ENCODE results near the gene PEX5L. TPM values are rescaled to one million over a fixed set of nuclear protein-coding genes. Genes with fewer than 3 reads are reported as not detected.

Gene PEX5L
- total and polyA plus RNA-seq, 2 experiments from 2014 or later: 6.3 to 7.0 TPM

DNA sequence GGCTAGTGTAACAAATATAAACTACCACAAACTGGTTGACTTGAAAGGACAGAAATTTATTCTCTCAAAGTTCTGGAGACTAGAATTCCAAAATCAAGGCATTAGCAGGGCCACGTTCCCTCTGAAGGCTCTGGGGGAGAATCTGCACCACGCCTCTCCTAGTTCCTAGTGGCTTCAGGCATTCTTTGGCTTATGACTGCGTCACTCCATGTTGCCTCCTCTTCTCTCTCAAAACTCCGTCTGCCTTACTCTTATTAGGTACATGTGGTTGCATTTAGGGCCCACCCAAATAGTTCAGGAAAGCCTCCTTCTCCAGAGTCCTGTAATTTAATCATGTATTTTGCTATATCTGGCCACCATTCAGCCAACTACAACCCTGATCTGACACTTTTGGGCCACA is 174.8 kb downstream of the PEX5L start:
- no peaks in the 10 kb centered on the region for H3K4me1 ChIP-seq (ENCODE audit: insufficient read depth)
- no peaks in the 10 kb centered on the region for H3F3A ChIP-seq (replicated peaks; ENCODE audit: low read depth)
- no peak for DNase-seq (ENCODE audit: low spot score)
- ATAC-seq: no peak
- TF ChIP-seq, protein P1, sequence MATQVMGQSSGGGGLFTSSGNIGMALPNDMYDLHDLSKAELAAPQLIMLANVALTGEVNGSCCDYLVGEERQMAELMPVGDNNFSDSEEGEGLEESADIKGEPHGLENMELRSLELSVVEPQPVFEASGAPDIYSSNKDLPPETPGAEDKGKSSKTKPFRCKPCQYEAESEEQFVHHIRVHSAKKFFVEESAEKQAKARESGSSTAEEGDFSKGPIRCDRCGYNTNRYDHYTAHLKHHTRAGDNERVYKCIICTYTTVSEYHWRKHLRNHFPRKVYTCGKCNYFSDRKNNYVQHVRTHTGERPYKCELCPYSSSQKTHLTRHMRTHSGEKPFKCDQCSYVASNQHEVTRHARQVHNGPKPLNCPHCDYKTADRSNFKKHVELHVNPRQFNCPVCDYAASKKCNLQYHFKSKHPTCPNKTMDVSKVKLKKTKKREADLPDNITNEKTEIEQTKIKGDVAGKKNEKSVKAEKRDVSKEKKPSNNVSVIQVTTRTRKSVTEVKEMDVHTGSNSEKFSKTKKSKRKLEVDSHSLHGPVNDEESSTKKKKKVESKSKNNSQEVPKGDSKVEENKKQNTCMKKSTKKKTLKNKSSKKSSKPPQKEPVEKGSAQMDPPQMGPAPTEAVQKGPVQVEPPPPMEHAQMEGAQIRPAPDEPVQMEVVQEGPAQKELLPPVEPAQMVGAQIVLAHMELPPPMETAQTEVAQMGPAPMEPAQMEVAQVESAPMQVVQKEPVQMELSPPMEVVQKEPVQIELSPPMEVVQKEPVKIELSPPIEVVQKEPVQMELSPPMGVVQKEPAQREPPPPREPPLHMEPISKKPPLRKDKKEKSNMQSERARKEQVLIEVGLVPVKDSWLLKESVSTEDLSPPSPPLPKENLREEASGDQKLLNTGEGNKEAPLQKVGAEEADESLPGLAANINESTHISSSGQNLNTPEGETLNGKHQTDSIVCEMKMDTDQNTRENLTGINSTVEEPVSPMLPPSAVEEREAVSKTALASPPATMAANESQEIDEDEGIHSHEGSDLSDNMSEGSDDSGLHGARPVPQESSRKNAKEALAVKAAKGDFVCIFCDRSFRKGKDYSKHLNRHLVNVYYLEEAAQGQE (IDR thresholded peaks at IDR 0.05; ENCODE audit: unreplicated experiment): no peak
- TF ChIP-seq, protein P2, sequence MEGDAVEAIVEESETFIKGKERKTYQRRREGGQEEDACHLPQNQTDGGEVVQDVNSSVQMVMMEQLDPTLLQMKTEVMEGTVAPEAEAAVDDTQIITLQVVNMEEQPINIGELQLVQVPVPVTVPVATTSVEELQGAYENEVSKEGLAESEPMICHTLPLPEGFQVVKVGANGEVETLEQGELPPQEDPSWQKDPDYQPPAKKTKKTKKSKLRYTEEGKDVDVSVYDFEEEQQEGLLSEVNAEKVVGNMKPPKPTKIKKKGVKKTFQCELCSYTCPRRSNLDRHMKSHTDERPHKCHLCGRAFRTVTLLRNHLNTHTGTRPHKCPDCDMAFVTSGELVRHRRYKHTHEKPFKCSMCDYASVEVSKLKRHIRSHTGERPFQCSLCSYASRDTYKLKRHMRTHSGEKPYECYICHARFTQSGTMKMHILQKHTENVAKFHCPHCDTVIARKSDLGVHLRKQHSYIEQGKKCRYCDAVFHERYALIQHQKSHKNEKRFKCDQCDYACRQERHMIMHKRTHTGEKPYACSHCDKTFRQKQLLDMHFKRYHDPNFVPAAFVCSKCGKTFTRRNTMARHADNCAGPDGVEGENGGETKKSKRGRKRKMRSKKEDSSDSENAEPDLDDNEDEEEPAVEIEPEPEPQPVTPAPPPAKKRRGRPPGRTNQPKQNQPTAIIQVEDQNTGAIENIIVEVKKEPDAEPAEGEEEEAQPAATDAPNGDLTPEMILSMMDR (conservative IDR thresholded peaks at IDR 0.05; ENCODE audit: low read depth in 2 of 2): no peak
- TF ChIP-seq ZNF462 (CRISPR knock-in tag; IDR thresholded peaks at IDR 0.05) (no peak), EZH2 (IDR thresholded peaks at IDR 0.05; ENCODE audit: low read depth, unreplicated experiment) (no peak), ZNF114 (CRISPR knock-in tag; IDR thresholded peaks at IDR 0.05) (no peak), EZH2phosphoT487 (IDR thresholded peaks at IDR 0.05; ENCODE audit: unreplicated experiment) (no peak), JUNB (IDR thresholded peaks at IDR 0.05; ENCODE audit: unreplicated experiment) (no peak)
- TF ChIP-seq, protein P3, sequence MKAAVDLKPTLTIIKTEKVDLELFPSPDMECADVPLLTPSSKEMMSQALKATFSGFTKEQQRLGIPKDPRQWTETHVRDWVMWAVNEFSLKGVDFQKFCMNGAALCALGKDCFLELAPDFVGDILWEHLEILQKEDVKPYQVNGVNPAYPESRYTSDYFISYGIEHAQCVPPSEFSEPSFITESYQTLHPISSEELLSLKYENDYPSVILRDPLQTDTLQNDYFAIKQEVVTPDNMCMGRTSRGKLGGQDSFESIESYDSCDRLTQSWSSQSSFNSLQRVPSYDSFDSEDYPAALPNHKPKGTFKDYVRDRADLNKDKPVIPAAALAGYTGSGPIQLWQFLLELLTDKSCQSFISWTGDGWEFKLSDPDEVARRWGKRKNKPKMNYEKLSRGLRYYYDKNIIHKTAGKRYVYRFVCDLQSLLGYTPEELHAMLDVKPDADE (IDR thresholded peaks at IDR 0.05): no peak
- H3K4me3 Mint-ChIP-seq: no peak overlapping the region
- H3K36me3 Mint-ChIP-seq (ENCODE audit: low read depth): peaks cover 3% of the 10 kb centered on the region; the same call in 1 of the 3 replicates
- no peaks in the 10 kb centered on the region for H3K36me3 ChIP-seq (ENCODE audit: insufficient read depth)
- no peaks in the 10 kb centered on the region for H3K79me2 ChIP-seq (replicated peaks; ENCODE audit: insufficient read depth)
- H3K4me2 ChIP-seq: no peak overlapping the region
- H2AFZ ChIP-seq: no peak overlapping the region
- no peak overlapping the region for H3K27ac ChIP-seq (ENCODE audit: low read depth)
- no peaks in the 10 kb centered on the region for H4K20me1 ChIP-seq (replicated peaks; ENCODE audit: insufficient read depth)
- no peak overlapping the region for H3K4me3 ChIP-seq
- H3K27me3 ChIP-seq (ENCODE audit: insufficient read depth): no peaks in the 10 kb centered on the region
- no peaks in the 10 kb centered on the region for H3K9me2 ChIP-seq (ENCODE audit: insufficient read depth)
- no peak overlapping the region for H3K27ac Mint-ChIP-seq
- no peaks in the 10 kb centered on the region for H3K4me1 Mint-ChIP-seq
- no peaks in the 10 kb centered on the region for H3K27me3 Mint-ChIP-seq (ENCODE audit: insufficient read depth, low read depth, poor library complexity)
- H3K9me3 Mint-ChIP-seq: no peaks in the 10 kb centered on the region
